ENCODE data around the gene PLCXD3.

GRCh38 chr5:41270423-41271251 lies 239.8 kb downstream of the PLCXD3 start:
- TF ChIP-seq CTCF (IDR thresholded peaks at IDR 0.05) (peak in 5 of 6 experiments; percentile 14 to 64 (median 53)), POLR2A (IDR thresholded peaks at IDR 0.05) (no peak)
